SK-N-SH (cell line): ENCODE results near the gene TRIM3. TPM values are rescaled to one million over a fixed set of nuclear protein-coding genes. Genes with fewer than 3 reads are reported as not detected.

Experiments
- CTCF ChIA-PET: fragments of 300-600, 350-600 bp; formaldehyde crosslinking; extraction: SDS; loops from one replicate; lab custom pipeline; 2021; lab: Yijun Ruan, JAX
- POLR2A ChIA-PET: fragments of 350-600 bp; sonication (Branson Sonifier 250); formaldehyde crosslinking; extraction: SDS; loops from one replicate; lab custom pipeline; 2020; ENCODE audit warnings: antibody characterized with exemption, inconsistent platforms; lab: Yijun Ruan, JAX
- DNase-seq: peaks from one replicate; pipeline ENCODE4 v3.0.0; 2012
- H2AFZ ChIP-seq: fragments of 200-600 bp; sonication (generic); 2 replicates; pipeline ENCODE4 v1.8.1; 2016; ENCODE audit warnings: antibody characterized with exemption, mild to moderate bottlenecking, low read depth
- H3F3A ChIP-seq: fragments of 200-600 bp; sonication (generic); replicated peaks from 2 replicates; pipeline ENCODE3; 2016; ENCODE audit warnings: antibody characterized with exemption, mild to moderate bottlenecking; ENCODE audit not compliant: insufficient read depth
- H3K27ac ChIP-seq, 2 experiments: fragments of 200-500 bp in 1 of 2; fragments of 200-600 bp in 1 of 2; sonication (Bioruptor generic) in 1 of 2; sonication (generic), shearing (Covaris generic) in 1 of 2; 2 replicates each; pipeline versions ENCODE4 v1.5.1 to v1.6.1; 2014 to 2016; ENCODE audit warnings: low read depth in 2 of 2, inconsistent platforms in 1 of 2, low read length in 1 of 2, mild to moderate bottlenecking in 1 of 2, mixed read lengths in 1 of 2
- H3K27me3 ChIP-seq: fragments of 200-600 bp; sonication (generic), shearing (Covaris generic); 2 replicates; pipeline ENCODE4 v1.6.1; 2016; ENCODE audit warnings: mixed run types; ENCODE audit not compliant: insufficient read depth
- H3K36me3 ChIP-seq, 2 experiments: fragments of 200-500 bp in 1 of 2; fragments of 200-600 bp in 1 of 2; sonication (Bioruptor generic) in 1 of 2; sonication (generic) in 1 of 2; replicated peaks in 1 of 2; 2 replicates each; pipeline versions ENCODE3 to v1.5.1; 2014 to 2016; ENCODE audit warnings: low read length in 1 of 2, mild to moderate bottlenecking in 1 of 2; ENCODE audit not compliant: insufficient read depth in 2 of 2, control insufficient read depth in 1 of 2
- H3K4me1 ChIP-seq, 2 experiments: fragments of 200-500 bp in 1 of 2; fragments of 200-600 bp in 1 of 2; sonication (Bioruptor generic) in 1 of 2; sonication (generic), shearing (Covaris generic) in 1 of 2; 2 replicates each; pipeline versions ENCODE4 v1.5.1 to v1.6.1; 2014 to 2016; ENCODE audit warnings: low read depth in 1 of 2, low read length in 1 of 2, mixed run types in 1 of 2; ENCODE audit not compliant: insufficient read depth in 2 of 2, control insufficient read depth in 1 of 2
- H3K4me2 ChIP-seq: fragments of 200-600 bp; sonication (generic), shearing (Covaris generic); 2 replicates; pipeline ENCODE4 v1.6.1; 2017; ENCODE audit warnings: mixed run types
- H3K4me3 ChIP-seq, 2 experiments: fragments of 200-500 bp in 1 of 2; fragments of 200-600 bp in 1 of 2; sonication (Bioruptor generic) in 1 of 2; sonication (generic), shearing (Covaris generic) in 1 of 2; 2 replicates each; pipeline versions ENCODE4 v1.5.1 to v1.8.1; 2014 to 2016; ENCODE audit warnings: low read depth in 2 of 2, inconsistent platforms in 1 of 2, low read length in 1 of 2, mild to moderate bottlenecking in 1 of 2, mixed read lengths in 1 of 2, moderate library complexity in 1 of 2
- H3K79me2 ChIP-seq: fragments of 200-600 bp; sonication (generic); 2 replicates; pipeline ENCODE4 v1.8.1; 2017; ENCODE audit warnings: mild to moderate bottlenecking; ENCODE audit not compliant: insufficient read depth
- H3K9ac ChIP-seq: fragments of 200-600 bp; sonication (generic); 2 replicates; pipeline ENCODE4 v1.6.1; 2017; ENCODE audit warnings: mixed run types
- H3K9me2 ChIP-seq: fragments of 200-600 bp; sonication (generic); 2 replicates; pipeline ENCODE4 v1.6.1; 2017; ENCODE audit warnings: mixed run types
- H3K9me3 ChIP-seq: fragments of 200-600 bp; sonication (generic); 2 replicates; pipeline ENCODE4 v1.6.1; 2017; ENCODE audit warnings: mixed run types, mild to moderate bottlenecking, moderate library complexity
- H4K20me1 ChIP-seq: fragments of 200-600 bp; sonication (generic); 2 replicates; pipeline ENCODE4 v1.6.1; 2017; ENCODE audit warnings: mild to moderate bottlenecking, mixed run types; ENCODE audit not compliant: insufficient read depth
- CHD2 ChIP-seq: fragments of 150-350 bp; IDR thresholded peaks from 2 replicates; pipeline ENCODE4 v1.6.1; 2018; ENCODE audit warnings: low read length; ENCODE audit not compliant: partially characterized antibody
- EZH2phosphoT487 ChIP-seq: fragments of 200-600 bp; sonication (generic); IDR thresholded peaks from 2 replicates; pipeline ENCODE4 v1.6.1; 2017; ENCODE audit warnings: low read depth, mixed run types, mild to moderate bottlenecking, antibody characterized with exemption, moderate library complexity, borderline replicate concordance
- FOSL2 ChIP-seq: IDR thresholded peaks from 2 replicates; pipeline ENCODE4 v1.4.0; 2012; ENCODE audit warnings: low read depth, mild to moderate bottlenecking, moderate library complexity, borderline replicate concordance
- FOXJ3 ChIP-seq: sonication (generic); formaldehyde crosslinking; IDR thresholded peaks from 2 replicates; pipeline ENCODE4 v1.5.1; 2020; ENCODE audit warnings: mild to moderate bottlenecking, missing genetic modification reagents
- FOXM1 ChIP-seq: IDR thresholded peaks from 2 replicates; pipeline ENCODE4 v1.4.0; 2012; ENCODE audit warnings: low read depth, mild to moderate bottlenecking
- GATA2 ChIP-seq: sonication (generic); formaldehyde crosslinking; IDR thresholded peaks from 2 replicates; pipeline ENCODE4 v1.5.0; 2020; ENCODE audit warnings: mild to moderate bottlenecking, missing genetic modification reagents
- MXI1 ChIP-seq: IDR thresholded peaks from 2 replicates; pipeline ENCODE4 v1.6.1; 2012; ENCODE audit warnings: mild to moderate bottlenecking, low read depth, low read length, improper control_type of control experiment
- NFIC ChIP-seq: IDR thresholded peaks from 2 replicates; pipeline ENCODE4 v1.4.0; 2012; ENCODE audit warnings: borderline replicate concordance
- POLR2AphosphoS5 ChIP-seq: IDR thresholded peaks from 2 replicates; pipeline ENCODE4 v1.6.1; 2012; ENCODE audit warnings: low read depth, low read length
- RXRA ChIP-seq: IDR thresholded peaks from 2 replicates; pipeline ENCODE4 v1.4.0; 2012; ENCODE audit warnings: low read depth, mild to moderate bottlenecking, borderline replicate concordance
- SIN3A ChIP-seq: IDR thresholded peaks from 2 replicates; pipeline ENCODE4 v1.6.1; 2012; ENCODE audit warnings: low read depth, mild to moderate bottlenecking, low read length, moderate library complexity, borderline replicate concordance
- TAF1 ChIP-seq: IDR thresholded peaks from 2 replicates; pipeline ENCODE4 v1.6.1; 2012; ENCODE audit warnings: low read depth, mild to moderate bottlenecking, low read length, moderate library complexity, borderline replicate concordance
- TEAD4 ChIP-seq: IDR thresholded peaks from 2 replicates; pipeline ENCODE4 v1.4.0; 2012; ENCODE audit warnings: mild to moderate bottlenecking, borderline replicate concordance; ENCODE audit not compliant: insufficient read depth
- YY1 ChIP-seq: IDR thresholded peaks from 2 replicates; pipeline ENCODE4 v1.4.0; 2012; ENCODE audit warnings: low read depth, mild to moderate bottlenecking
- whole genome bisulfite sequencing: methylation state at CpG from one replicate; pipeline ENCODE4 v1.1.6; 2017; ENCODE audit warnings: low lambda C conversion rate; 5-methylcytosine and 5-hydroxymethylcytosine counted together
- polyA plus RNA-seq, 3 experiments: library from polyadenylated mRNA; depleted of rRNA; stranded (reverse); fragments of >200 nt; gene quantifications; 2 replicates each; pipeline ENCODE4 v1.2.3, GENCODE V29; 2012
- TF ChIP-seq, protein P1 (sequence below): IDR thresholded peaks from 2 replicates; pipeline ENCODE4 v1.4.0; 2012; ENCODE audit warnings: low read depth
- TF ChIP-seq, protein P2 (sequence below): fragments of 150-350 bp; IDR thresholded peaks from 2 replicates; pipeline ENCODE4 v1.6.1; 2017; ENCODE audit warnings: antibody characterized with exemption, low read length, low read depth, borderline replicate concordance
- TF ChIP-seq, protein P3 (sequence below): IDR thresholded peaks from 2 replicates; pipeline ENCODE4 v1.4.0; 2012; ENCODE audit warnings: low read depth, borderline replicate concordance
- TF ChIP-seq, protein P4 (sequence below): fragments of 150-350 bp; IDR thresholded peaks from 2 replicates; pipeline ENCODE4 v1.6.1; 2016; ENCODE audit warnings: mild to moderate bottlenecking, low read depth, low read length
- TF ChIP-seq, protein P5 (sequence below): IDR thresholded peaks from 2 replicates; pipeline ENCODE4 v1.4.0; 2012; ENCODE audit warnings: low read depth, borderline replicate concordance

The TRIM3 gene
- polyA plus RNA-seq, 1 of the 3 experiments (the other 2 are of a cell fraction) = 22.8 TPM

DNA sequence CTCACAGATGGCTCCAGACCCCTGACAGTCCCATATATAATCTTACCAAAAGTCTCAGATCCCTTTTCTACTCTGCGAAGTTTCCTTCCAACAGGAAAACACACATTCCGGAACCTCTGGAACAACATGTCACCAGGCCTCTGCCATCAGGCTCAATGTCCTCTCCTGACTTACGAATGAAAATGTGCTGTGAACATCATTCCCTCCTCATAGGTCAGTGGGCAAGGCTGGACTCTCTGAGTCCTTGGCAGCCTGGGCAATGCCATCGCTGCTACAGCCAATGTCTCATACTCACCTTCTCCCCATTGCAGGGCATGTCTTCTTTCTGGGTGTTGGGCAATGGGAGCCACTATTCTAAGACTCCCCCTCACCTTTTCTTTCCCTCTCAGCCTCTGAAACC, 31.3 kb downstream of the TRIM3 start:
- H3K9ac ChIP-seq = no peak overlapping the region
- ChIA-PET CTCF (interaction anchor here (1.5 to 14.7 kb wide), 13 partner anchors 8 to 115 kb away, joined by 3 to 360 read pairs (median 9); partner anchors contain the start of gene SMPD1), POLR2A (no interaction called here)
- no peaks in the 10 kb centered on the region for H3K9me2 ChIP-seq
- no peak overlapping the region for H2AFZ ChIP-seq
- DNase-seq = no peak
- no peaks in the 10 kb centered on the region for H3K27me3 ChIP-seq
- no peaks in the 10 kb centered on the region for H3K79me2 ChIP-seq
- no peak for TF ChIP-seq YY1
- no peak for TF ChIP-seq RXRA
- TF ChIP-seq TEAD4 = no peak
- no peak for TF ChIP-seq EZH2phosphoT487
- TF ChIP-seq, protein P1, sequence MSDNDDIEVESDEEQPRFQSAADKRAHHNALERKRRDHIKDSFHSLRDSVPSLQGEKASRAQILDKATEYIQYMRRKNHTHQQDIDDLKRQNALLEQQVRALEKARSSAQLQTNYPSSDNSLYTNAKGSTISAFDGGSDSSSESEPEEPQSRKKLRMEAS = no peak
- TF ChIP-seq, protein P2, sequence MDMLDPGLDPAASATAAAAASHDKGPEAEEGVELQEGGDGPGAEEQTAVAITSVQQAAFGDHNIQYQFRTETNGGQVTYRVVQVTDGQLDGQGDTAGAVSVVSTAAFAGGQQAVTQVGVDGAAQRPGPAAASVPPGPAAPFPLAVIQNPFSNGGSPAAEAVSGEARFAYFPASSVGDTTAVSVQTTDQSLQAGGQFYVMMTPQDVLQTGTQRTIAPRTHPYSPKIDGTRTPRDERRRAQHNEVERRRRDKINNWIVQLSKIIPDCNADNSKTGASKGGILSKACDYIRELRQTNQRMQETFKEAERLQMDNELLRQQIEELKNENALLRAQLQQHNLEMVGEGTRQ = no peak
- TF ChIP-seq FOXM1 = no peak
- no peak for TF ChIP-seq SIN3A
- TF ChIP-seq, protein P3, sequence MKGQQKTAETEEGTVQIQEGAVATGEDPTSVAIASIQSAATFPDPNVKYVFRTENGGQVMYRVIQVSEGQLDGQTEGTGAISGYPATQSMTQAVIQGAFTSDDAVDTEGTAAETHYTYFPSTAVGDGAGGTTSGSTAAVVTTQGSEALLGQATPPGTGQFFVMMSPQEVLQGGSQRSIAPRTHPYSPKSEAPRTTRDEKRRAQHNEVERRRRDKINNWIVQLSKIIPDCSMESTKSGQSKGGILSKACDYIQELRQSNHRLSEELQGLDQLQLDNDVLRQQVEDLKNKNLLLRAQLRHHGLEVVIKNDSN = no peak
- TF ChIP-seq MXI1 = no peak
- no peak for TF ChIP-seq POLR2AphosphoS5
- TF ChIP-seq FOXJ3 (CRISPR knock-in tag) = no peak
- TF ChIP-seq CHD2 = no peak
- TF ChIP-seq, protein P4, sequence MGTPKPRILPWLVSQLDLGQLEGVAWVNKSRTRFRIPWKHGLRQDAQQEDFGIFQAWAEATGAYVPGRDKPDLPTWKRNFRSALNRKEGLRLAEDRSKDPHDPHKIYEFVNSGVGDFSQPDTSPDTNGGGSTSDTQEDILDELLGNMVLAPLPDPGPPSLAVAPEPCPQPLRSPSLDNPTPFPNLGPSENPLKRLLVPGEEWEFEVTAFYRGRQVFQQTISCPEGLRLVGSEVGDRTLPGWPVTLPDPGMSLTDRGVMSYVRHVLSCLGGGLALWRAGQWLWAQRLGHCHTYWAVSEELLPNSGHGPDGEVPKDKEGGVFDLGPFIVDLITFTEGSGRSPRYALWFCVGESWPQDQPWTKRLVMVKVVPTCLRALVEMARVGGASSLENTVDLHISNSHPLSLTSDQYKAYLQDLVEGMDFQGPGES = no peak
- no peak for TF ChIP-seq GATA2 (CRISPR knock-in tag)
- TF ChIP-seq TAF1 = no peak
- no peak for TF ChIP-seq FOSL2
- no peak for TF ChIP-seq NFIC
- TF ChIP-seq, protein P5, sequence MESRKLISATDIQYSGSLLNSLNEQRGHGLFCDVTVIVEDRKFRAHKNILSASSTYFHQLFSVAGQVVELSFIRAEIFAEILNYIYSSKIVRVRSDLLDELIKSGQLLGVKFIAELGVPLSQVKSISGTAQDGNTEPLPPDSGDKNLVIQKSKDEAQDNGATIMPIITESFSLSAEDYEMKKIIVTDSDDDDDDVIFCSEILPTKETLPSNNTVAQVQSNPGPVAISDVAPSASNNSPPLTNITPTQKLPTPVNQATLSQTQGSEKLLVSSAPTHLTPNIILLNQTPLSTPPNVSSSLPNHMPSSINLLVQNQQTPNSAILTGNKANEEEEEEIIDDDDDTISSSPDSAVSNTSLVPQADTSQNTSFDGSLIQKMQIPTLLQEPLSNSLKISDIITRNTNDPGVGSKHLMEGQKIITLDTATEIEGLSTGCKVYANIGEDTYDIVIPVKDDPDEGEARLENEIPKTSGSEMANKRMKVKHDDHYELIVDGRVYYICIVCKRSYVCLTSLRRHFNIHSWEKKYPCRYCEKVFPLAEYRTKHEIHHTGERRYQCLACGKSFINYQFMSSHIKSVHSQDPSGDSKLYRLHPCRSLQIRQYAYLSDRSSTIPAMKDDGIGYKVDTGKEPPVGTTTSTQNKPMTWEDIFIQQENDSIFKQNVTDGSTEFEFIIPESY = no peak
- no peaks in the 10 kb centered on the region for H3K9me3 ChIP-seq
- 95% methylated on average over 4 of the region's 4 CpGs for WGBS
- no peak overlapping the region for H3K27ac ChIP-seq
- H3K4me2 ChIP-seq = no peak overlapping the region
- H3K4me1 ChIP-seq = peaks cover 0 to 18% of the 10 kb centered on the region in 2 experiments; a peak in 1 of 4 replicates
- H3K4me3 ChIP-seq = no peak overlapping the region
- no peaks in the 10 kb centered on the region for H3K36me3 ChIP-seq
- no peaks in the 10 kb centered on the region for H4K20me1 ChIP-seq
- H3F3A ChIP-seq = no peaks in the 10 kb centered on the region
